ENCODE results near the gene TMEM14A. TPM values are rescaled to one million over a fixed set of nuclear protein-coding genes. Genes with fewer than 3 reads are reported as not detected.

TMEM14A gene
- total and polyA plus RNA-seq, 4 experiments from 2014 or later: 9.5 to 58.1 (median 20.3) TPM

GRCh38 chr6:52729576-52729975 is 58.7 kb downstream of the TMEM14A start:
- Histone ChIP-seq H3K27me3 (ENCODE audit: insufficient read depth, low read length) (no peaks in the 10 kb centered on the region), H3K27ac (ENCODE audit: low read depth, low read length) (no peak overlapping the region), H3K4me1 (ENCODE audit: insufficient read depth, low read length) (no peaks in the 10 kb centered on the region), H3K36me3 (ENCODE audit: insufficient read depth, low read length) (no peaks in the 10 kb centered on the region), H3K4me3 (ENCODE audit: low read length in 2 of 2) (no peak overlapping the region), H3K9me3 (ENCODE audit: control insufficient read depth in 1 of 2, low read length in 2 of 2) (no peaks in the 10 kb centered on the region)
- peaks cover 1 to 2% of the 10 kb centered on the region in 2 donors for H3K27me3 Mint-ChIP-seq
- intact Hi-C loops (cut with micrococcal nuclease): no loop called here
- H3K27ac Mint-ChIP-seq: no peak overlapping the region
- H3K4me3 Mint-ChIP-seq: no peak overlapping the region
- CTCF ChIA-PET (ENCODE audit: partially characterized antibody): interaction anchor here (0.6 to 1.0 kb wide), 3 partner anchors 8 to 1229 kb away, joined by 3 read pairs; no protein-coding TSS in a partner anchor
- H3K9me3 Mint-ChIP-seq: no peaks in the 10 kb centered on the region
- no peaks in the 10 kb centered on the region for H3K4me1 Mint-ChIP-seq
- POLR2A ChIA-PET (ENCODE audit: partially characterized antibody): no interaction called here
- DNase-seq: no peak
- no peaks in the 10 kb centered on the region for H3K36me3 Mint-ChIP-seq

GRCh38 chr6:52731719-52732118 is 60.8 kb downstream of the TMEM14A start:
- Histone ChIP-seq H3K9me3 (ENCODE audit: control insufficient read depth in 1 of 2, low read length in 2 of 2) (no peaks in the 10 kb centered on the region), H3K27me3 (ENCODE audit: insufficient read depth, low read length) (no peaks in the 10 kb centered on the region), H3K4me1 (ENCODE audit: insufficient read depth, low read length) (no peaks in the 10 kb centered on the region), H3K27ac (ENCODE audit: low read depth, low read length) (no peak overlapping the region), H3K36me3 (ENCODE audit: insufficient read depth, low read length) (no peaks in the 10 kb centered on the region), H3K4me3 (ENCODE audit: low read length in 2 of 2) (no peak overlapping the region)
- Mint-ChIP-seq H3K36me3 (no peaks in the 10 kb centered on the region), H3K27ac (no peak overlapping the region), H3K9me3 (no peaks in the 10 kb centered on the region), H3K4me1 (no peaks in the 10 kb centered on the region), H3K4me3 (no peak overlapping the region), H3K27me3 (peaks cover 2 to 3% of the 10 kb centered on the region in 2 donors)
- CTCF ChIA-PET (ENCODE audit: partially characterized antibody): no interaction called here
- intact Hi-C loops (cut with micrococcal nuclease): no loop called here
- no peak for DNase-seq
- POLR2A ChIA-PET (ENCODE audit: partially characterized antibody): no interaction called here

GRCh38 chr6:52733172-52733571 is 62.3 kb downstream of the TMEM14A start:
- H3K27ac ChIP-seq (ENCODE audit: low read depth, low read length): no peak overlapping the region
- H3K9me3 ChIP-seq (ENCODE audit: control insufficient read depth in 1 of 2, low read length in 2 of 2): no peaks in the 10 kb centered on the region
- H3K27me3 Mint-ChIP-seq: peaks cover 0 to 3% of the 10 kb centered on the region in 2 donors
- no peaks in the 10 kb centered on the region for H3K36me3 Mint-ChIP-seq
- no peak overlapping the region for H3K27ac Mint-ChIP-seq
- no peaks in the 10 kb centered on the region for H3K36me3 ChIP-seq (ENCODE audit: insufficient read depth, low read length)
- intact Hi-C loops (cut with micrococcal nuclease): no loop called here
- ChIA-PET CTCF (ENCODE audit: partially characterized antibody) (interaction anchor here (1.0 kb wide), 1 partner anchor 9 kb away, joined by 3 read pairs; no protein-coding TSS in a partner anchor), POLR2A (ENCODE audit: partially characterized antibody) (no interaction called here)
- H3K9me3 Mint-ChIP-seq: no peaks in the 10 kb centered on the region
- no peaks in the 10 kb centered on the region for H3K4me1 Mint-ChIP-seq
- H3K4me1 ChIP-seq (ENCODE audit: insufficient read depth, low read length): no peaks in the 10 kb centered on the region
- no peak for DNase-seq
- no peak overlapping the region for H3K4me3 ChIP-seq (ENCODE audit: low read length in 2 of 2)
- H3K27me3 ChIP-seq (ENCODE audit: insufficient read depth, low read length): no peaks in the 10 kb centered on the region
- no peak overlapping the region for H3K4me3 Mint-ChIP-seq

- Mint-ChIP-seq H3K36me3 (no peaks in the 10 kb centered on the region), H3K27me3 (peaks cover 0 to 3% of the 10 kb centered on the region in 2 donors), H3K9me3 (no peaks in the 10 kb centered on the region), H3K4me1 (no peaks in the 10 kb centered on the region), H3K4me3 (no peak overlapping the region), H3K27ac (no peak overlapping the region)
- Histone ChIP-seq H3K27ac (ENCODE audit: low read depth, low read length) (no peak overlapping the region), H3K36me3 (ENCODE audit: insufficient read depth, low read length) (no peaks in the 10 kb centered on the region), H3K27me3 (ENCODE audit: insufficient read depth, low read length) (no peaks in the 10 kb centered on the region), H3K4me1 (ENCODE audit: insufficient read depth, low read length) (no peaks in the 10 kb centered on the region), H3K4me3 (ENCODE audit: low read length in 2 of 2) (no peak overlapping the region), H3K9me3 (ENCODE audit: control insufficient read depth in 1 of 2, low read length in 2 of 2) (no peaks in the 10 kb centered on the region)
- intact Hi-C loops (cut with micrococcal nuclease): no loop called here
- ChIA-PET CTCF (ENCODE audit: partially characterized antibody) (no interaction called here), POLR2A (ENCODE audit: partially characterized antibody) (no interaction called here)
- DNase-seq: no peak
Observed at GRCh38 chr6:52734072-52734471, 63.2 kb downstream of the TMEM14A start.

DNA sequence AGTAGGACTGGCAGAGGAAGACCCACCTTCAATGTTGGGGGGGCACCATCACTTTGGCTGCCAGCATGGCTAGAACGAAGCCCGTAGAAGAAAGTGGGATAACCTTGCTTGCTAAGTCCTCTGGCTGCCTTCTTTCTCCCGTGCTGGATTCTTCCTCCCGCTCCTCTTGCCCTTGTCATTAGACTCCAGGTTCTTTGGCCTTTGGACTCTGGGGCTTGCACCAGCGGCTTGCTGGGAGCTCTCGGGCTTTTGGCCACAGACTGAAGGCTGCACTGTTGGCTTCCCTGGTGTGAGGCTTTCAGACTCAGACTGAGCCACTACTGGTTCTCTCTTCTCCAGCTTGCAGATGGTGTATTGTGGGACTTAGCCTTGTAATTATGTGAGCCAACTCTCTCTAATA is 64.2 kb downstream of the TMEM14A start:
- H3K27me3 Mint-ChIP-seq: peaks cover 0 to 7% of the 10 kb centered on the region in 2 donors
- no peak overlapping the region for H3K27ac ChIP-seq (ENCODE audit: low read depth, low read length)
- H3K9me3 Mint-ChIP-seq: peaks cover 0 to 3% (median 0%) of the 10 kb centered on the region in 8 donors
- H3K4me1 ChIP-seq (ENCODE audit: insufficient read depth, low read length): no peaks in the 10 kb centered on the region
- intact Hi-C loops (cut with micrococcal nuclease): no loop called here
- no peaks in the 10 kb centered on the region for H3K4me1 Mint-ChIP-seq
- POLR2A ChIA-PET (ENCODE audit: partially characterized antibody): no interaction called here
- H3K9me3 ChIP-seq (ENCODE audit: control insufficient read depth in 1 of 2, low read length in 2 of 2): no peaks in the 10 kb centered on the region
- H3K4me3 Mint-ChIP-seq: no peak overlapping the region
- no peaks in the 10 kb centered on the region for H3K27me3 ChIP-seq (ENCODE audit: insufficient read depth, low read length)
- no peaks in the 10 kb centered on the region for H3K36me3 Mint-ChIP-seq
- DNase-seq: no peak
- H3K4me3 ChIP-seq (ENCODE audit: low read length in 2 of 2): no peak overlapping the region
- CTCF ChIA-PET (ENCODE audit: partially characterized antibody): no interaction called here
- H3K27ac Mint-ChIP-seq: no peak overlapping the region
- no peaks in the 10 kb centered on the region for H3K36me3 ChIP-seq (ENCODE audit: insufficient read depth, low read length)

DNA sequence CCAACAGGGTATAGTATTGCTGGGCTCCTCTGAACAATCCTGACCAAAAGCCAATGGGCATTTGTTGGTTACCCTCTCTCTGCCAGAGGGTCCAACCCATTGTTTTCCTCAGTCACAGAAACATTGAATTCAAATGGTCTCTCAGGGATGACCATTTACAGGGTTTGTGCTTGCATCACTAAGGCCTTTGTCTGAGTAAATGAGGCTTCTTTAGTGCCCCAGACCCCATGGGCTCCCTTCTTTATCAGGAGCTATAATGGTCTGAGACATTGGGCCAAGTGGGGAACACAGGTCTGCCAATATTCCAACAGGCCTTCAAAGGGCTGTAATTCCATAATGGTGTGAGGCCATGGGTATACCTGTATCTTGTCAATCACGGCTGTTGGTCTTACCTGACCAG is 65.2 kb downstream of the TMEM14A start:
- Histone ChIP-seq H3K27ac (ENCODE audit: low read depth, low read length) (no peak overlapping the region), H3K4me3 (ENCODE audit: low read length in 2 of 2) (no peak overlapping the region), H3K36me3 (ENCODE audit: insufficient read depth, low read length) (no peaks in the 10 kb centered on the region), H3K27me3 (ENCODE audit: insufficient read depth, low read length) (no peaks in the 10 kb centered on the region), H3K9me3 (ENCODE audit: control insufficient read depth in 1 of 2, low read length in 2 of 2) (no peaks in the 10 kb centered on the region), H3K4me1 (ENCODE audit: insufficient read depth, low read length) (no peaks in the 10 kb centered on the region)
- CTCF ChIA-PET (ENCODE audit: partially characterized antibody): no interaction called here
- Mint-ChIP-seq H3K27ac (no peak overlapping the region), H3K36me3 (no peaks in the 10 kb centered on the region), H3K4me1 (no peaks in the 10 kb centered on the region), H3K4me3 (no peak overlapping the region), H3K9me3 (peaks cover 0 to 9% (median 3%) of the 10 kb centered on the region in 8 donors), H3K27me3 (peaks cover 0 to 7% of the 10 kb centered on the region in 2 donors)
- no peak for DNase-seq
- intact Hi-C loops (cut with micrococcal nuclease): no loop called here
- POLR2A ChIA-PET (ENCODE audit: partially characterized antibody): no interaction called here

Other genes with a start within 250 kb of the TMEM14A start
- gene TRAM2, start 94.1 kb upstream of the TMEM14A start, total RNA-seq: 10 to 100 TPM; 10.7 to 11.3 TPM
- 1 to 10 TPM; 2.7 to 4.3 TPM for gene TRAM2, start 94.1 kb upstream of the TMEM14A start, polyA plus RNA-seq
- not detected for gene GSTA2, start 92.4 kb downstream of the TMEM14A start, total RNA-seq
- gene GSTA2, start 92.4 kb downstream of the TMEM14A start, polyA plus RNA-seq: not detected
- not detected for gene GSTA1, start 132.7 kb downstream of the TMEM14A start, total RNA-seq
- not detected for gene GSTA1, start 132.7 kb downstream of the TMEM14A start, polyA plus RNA-seq
- not detected for gene GSTA5, start 169.7 kb downstream of the TMEM14A start, total RNA-seq
- gene GSTA5, start 169.7 kb downstream of the TMEM14A start, polyA plus RNA-seq: not detected
- not detected for gene GSTA3, start 238.6 kb downstream of the TMEM14A start, total RNA-seq
- gene GSTA3, start 238.6 kb downstream of the TMEM14A start, polyA plus RNA-seq: not detected

Data from CD4-positive, alpha-beta memory T cell (primary cell).